Gastroesophageal sphincter (tissue), 4 donors: ENCODE measurements around the gene TMPRSS9. TPM values are rescaled to one million over a fixed set of nuclear protein-coding genes. Genes with fewer than 3 reads are reported as not detected.

Experiments used
- ATAC-seq: fragments of 150-250 bp; one replicate; pipeline ENCODE4 v1.9.1; 2016; ENCODE audit warnings: mild to moderate bottlenecking, moderate library complexity
- H3K27ac ChIP-seq, 4 donors: fragments of 200-600 bp; sonication (generic) in 3 of 4; 1 replicate in 3 of 4; 2 replicates in 1 of 4; pipeline ENCODE4 v1.5.1; 2016 to 2019
- H3K27me3 ChIP-seq: fragments of 200-600 bp; sonication (generic); one replicate; pipeline ENCODE4 v1.5.1; 2019
- H3K36me3 ChIP-seq, 2 donors: fragments of 200-600 bp; sonication (generic); one replicate each; pipeline ENCODE4 v1.5.1; 2019; ENCODE audit warnings: control low read depth in 1 of 2
- H3K4me1 ChIP-seq, 3 donors: fragments of 200-600 bp; sonication (generic); 1 replicate in 2 of 3; 2 replicates in 1 of 3; pipeline ENCODE4 v1.5.1; 2016 to 2019; ENCODE audit warnings: control low read depth in 2 of 3
- H3K4me3 ChIP-seq, 2 donors: fragments of 200-600 bp; sonication (generic); one replicate each; pipeline ENCODE4 v1.5.1; 2019; ENCODE audit warnings: mild to moderate bottlenecking in 1 of 2, moderate library complexity in 1 of 2
- H3K9me3 ChIP-seq, 3 donors: fragments of 200-600 bp; sonication (generic); one replicate each; pipeline ENCODE4 v1.5.1; 2017 to 2019; ENCODE audit warnings: control low read depth in 2 of 3
- EP300 ChIP-seq: sonication (generic); formaldehyde crosslinking; IDR thresholded peaks from one replicate; pipeline ENCODE4 v1.6.1; 2017; ENCODE audit warnings: antibody characterized with exemption, mild to moderate bottlenecking
- POLR2A ChIP-seq, 2 donors: fragments of 450-650 bp; IDR thresholded peaks; one replicate each; pipeline ENCODE4 v1.6.1; 2017; ENCODE audit warnings: antibody characterized with exemption in 2 of 2, mild to moderate bottlenecking in 2 of 2, moderate library complexity in 1 of 2
- POLR2AphosphoS5 ChIP-seq: sonication (generic); formaldehyde crosslinking; IDR thresholded peaks from one replicate; pipeline ENCODE4 v1.6.1; 2017; ENCODE audit warnings: antibody characterized with exemption
- WGBS, 2 donors: methylation state at CpG; one replicate each; pipeline ENCODE4 v1.1.5; 2018; ENCODE audit warnings: low coverage in 1 of 2; 5-methylcytosine and 5-hydroxymethylcytosine counted together
- total RNA-seq, 4 donors: library from RNA; depleted of rRNA; stranded (reverse); fragments of >200 nt; gene quantifications; one replicate each; pipeline ENCODE4 v1.1.0, GENCODE V29; 2016
- TF ChIP-seq, protein P1 (sequence below), 4 experiments: fragments of 200-600 bp in 2 of 4; fragments of 450-650 bp in 2 of 4; sonication (generic) in 1 of 4; IDR thresholded peaks; one replicate each; pipeline ENCODE4 v1.5.1; 2017 to 2019; ENCODE audit warnings: antibody characterized with exemption in 4 of 4, mild to moderate bottlenecking in 2 of 4, moderate library complexity in 2 of 4

The TMPRSS9 gene
- total RNA-seq, 4 donors from 2014 or later: 0.54 TPM; not detected in 3

DNA sequence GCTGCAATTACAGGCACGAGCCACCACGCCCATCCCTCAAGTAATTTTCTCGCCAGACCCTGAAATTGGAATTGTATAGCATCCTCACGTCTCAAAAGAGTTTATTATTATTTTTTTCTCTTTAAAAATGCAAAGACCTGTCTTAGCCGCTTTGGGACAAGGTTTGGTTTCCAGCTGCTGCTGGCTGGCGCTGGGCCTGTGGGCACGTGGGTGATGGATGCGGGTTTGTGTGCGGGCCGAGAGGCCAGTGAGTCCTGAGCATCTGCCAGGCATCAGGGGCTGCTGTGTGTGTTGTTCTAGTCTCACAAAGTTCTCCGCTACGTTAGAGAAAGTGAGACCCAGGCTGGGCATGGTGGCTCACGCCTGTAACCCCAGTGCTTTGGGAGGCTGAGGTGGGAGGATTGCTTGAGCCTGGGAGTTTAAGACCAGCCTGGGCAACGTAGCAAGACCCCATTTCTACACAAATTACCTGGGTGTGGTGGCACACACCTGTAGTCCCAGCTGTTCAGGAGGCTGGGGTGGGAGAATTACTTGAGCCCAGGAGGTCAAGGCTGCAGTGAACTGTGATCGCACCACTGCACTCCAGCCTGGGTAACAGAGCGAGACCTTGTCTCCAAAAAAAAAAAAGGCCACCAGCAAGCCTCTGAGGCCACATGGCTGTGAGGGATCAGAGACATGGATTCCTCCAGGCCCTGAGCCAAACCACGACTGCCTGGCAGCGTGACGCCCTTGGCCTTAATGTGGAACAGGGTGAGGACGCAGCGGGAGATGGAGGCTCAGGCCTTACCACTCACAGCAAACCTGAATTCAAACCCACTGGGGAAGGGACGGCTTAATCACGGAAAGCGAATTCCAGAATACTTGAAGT lies 4.7 kb upstream of the TMPRSS9 start:
- Histone ChIP-seq H3K4me1 (peaks cover 0 to 4% (median 0%) of the 10 kb centered on the region in 3 donors), H3K27me3 (peaks cover 9% of the 10 kb centered on the region), H3K9me3 (no peaks in the 10 kb centered on the region), H3K36me3 (peaks cover 0 to 47% of the 10 kb centered on the region in 2 donors), H3K27ac (no peak overlapping the region), H3K4me3 (no peak overlapping the region)
- TF ChIP-seq, protein P1, sequence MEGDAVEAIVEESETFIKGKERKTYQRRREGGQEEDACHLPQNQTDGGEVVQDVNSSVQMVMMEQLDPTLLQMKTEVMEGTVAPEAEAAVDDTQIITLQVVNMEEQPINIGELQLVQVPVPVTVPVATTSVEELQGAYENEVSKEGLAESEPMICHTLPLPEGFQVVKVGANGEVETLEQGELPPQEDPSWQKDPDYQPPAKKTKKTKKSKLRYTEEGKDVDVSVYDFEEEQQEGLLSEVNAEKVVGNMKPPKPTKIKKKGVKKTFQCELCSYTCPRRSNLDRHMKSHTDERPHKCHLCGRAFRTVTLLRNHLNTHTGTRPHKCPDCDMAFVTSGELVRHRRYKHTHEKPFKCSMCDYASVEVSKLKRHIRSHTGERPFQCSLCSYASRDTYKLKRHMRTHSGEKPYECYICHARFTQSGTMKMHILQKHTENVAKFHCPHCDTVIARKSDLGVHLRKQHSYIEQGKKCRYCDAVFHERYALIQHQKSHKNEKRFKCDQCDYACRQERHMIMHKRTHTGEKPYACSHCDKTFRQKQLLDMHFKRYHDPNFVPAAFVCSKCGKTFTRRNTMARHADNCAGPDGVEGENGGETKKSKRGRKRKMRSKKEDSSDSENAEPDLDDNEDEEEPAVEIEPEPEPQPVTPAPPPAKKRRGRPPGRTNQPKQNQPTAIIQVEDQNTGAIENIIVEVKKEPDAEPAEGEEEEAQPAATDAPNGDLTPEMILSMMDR (IDR thresholded peaks at IDR 0.05): no peak
- no peak for TF ChIP-seq POLR2A (IDR thresholded peaks at IDR 0.05)
- no peak for TF ChIP-seq POLR2AphosphoS5
- TF ChIP-seq EP300: no peak
- 65 to 88% methylated on average over 5 to 14 of the region's 24 CpGs for WGBS, 2 donors
- no peak for ATAC-seq

GRCh38 chr19:2356036-2356646 lies 3.9 kb upstream of the TMPRSS9 start:
- no peak for TF ChIP-seq POLR2AphosphoS5
- TF ChIP-seq EP300: no peak
- TF ChIP-seq POLR2A (IDR thresholded peaks at IDR 0.05): no peak
- TF ChIP-seq, protein P1 (IDR thresholded peaks at IDR 0.05): no peak
- H3K9me3 ChIP-seq: no peaks in the 10 kb centered on the region
- WGBS, 2 donors: 68% methylated on average over 5 of the region's 21 CpGs; no CpG with 5 or more reads in 1 of the 2 donors
- H3K4me1 ChIP-seq: peaks cover 0 to 4% (median 0%) of the 10 kb centered on the region in 3 donors
- peaks cover 17% of the 10 kb centered on the region for H3K27me3 ChIP-seq
- no peak for ATAC-seq
- H3K36me3 ChIP-seq: peaks cover 0 to 40% of the 10 kb centered on the region in 2 donors
- no peak overlapping the region for H3K4me3 ChIP-seq
- H3K27ac ChIP-seq: no peak overlapping the region

DNA sequence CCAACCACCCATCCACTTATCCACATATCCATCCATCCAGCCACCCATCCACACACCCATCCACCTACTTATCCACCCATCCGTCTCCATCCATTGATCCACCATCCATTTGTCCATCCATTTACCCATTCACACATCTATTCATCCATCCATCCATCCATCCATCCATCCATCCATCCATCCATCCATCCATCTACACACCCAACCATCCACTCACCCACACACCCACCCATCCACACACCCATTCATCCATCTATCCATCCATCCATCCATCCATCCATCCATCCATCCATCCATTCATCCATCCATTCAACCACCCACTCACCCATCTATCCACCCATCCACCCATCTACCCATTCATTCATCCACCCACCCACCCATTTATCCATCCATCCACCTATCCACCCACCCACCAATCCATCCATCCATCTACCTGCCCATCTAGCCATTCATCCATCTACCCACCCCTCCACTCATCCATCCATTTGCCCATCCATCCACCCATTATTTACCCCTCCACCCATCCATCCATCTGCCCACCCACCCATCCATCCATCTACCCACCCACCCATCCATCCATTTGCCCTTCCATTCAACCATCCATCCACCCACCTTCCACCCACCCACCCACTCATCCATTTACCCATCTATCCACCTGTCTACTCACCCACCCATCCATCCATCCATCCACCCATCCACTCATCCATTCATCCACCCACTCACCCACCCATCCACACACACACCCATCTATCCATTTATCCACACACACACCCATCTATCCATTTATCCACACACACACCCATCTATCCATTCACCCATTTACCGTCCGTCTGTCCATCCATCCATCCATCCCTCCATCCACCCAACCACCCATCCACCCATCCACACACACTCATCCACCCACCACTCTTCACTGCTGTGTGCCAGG lies 2.5 kb upstream of the TMPRSS9 start:
- Histone ChIP-seq H3K9me3 (no peaks in the 10 kb centered on the region), H3K36me3 (peaks cover 0 to 26% of the 10 kb centered on the region in 2 donors), H3K4me3 (no peak overlapping the region), H3K4me1 (peaks cover 0 to 11% (median 0%) of the 10 kb centered on the region in 3 donors), H3K27ac (no peak overlapping the region), H3K27me3 (peaks cover 31% of the 10 kb centered on the region)
- WGBS, 2 donors: 89 to 98% methylated on average over 2 to 3 of the region's 3 CpGs
- TF ChIP-seq EP300: no peak
- no peak for TF ChIP-seq POLR2AphosphoS5
- no peak for TF ChIP-seq POLR2A (IDR thresholded peaks at IDR 0.05)
- TF ChIP-seq, protein P1 (IDR thresholded peaks at IDR 0.05): no peak
- ATAC-seq: no peak

DNA sequence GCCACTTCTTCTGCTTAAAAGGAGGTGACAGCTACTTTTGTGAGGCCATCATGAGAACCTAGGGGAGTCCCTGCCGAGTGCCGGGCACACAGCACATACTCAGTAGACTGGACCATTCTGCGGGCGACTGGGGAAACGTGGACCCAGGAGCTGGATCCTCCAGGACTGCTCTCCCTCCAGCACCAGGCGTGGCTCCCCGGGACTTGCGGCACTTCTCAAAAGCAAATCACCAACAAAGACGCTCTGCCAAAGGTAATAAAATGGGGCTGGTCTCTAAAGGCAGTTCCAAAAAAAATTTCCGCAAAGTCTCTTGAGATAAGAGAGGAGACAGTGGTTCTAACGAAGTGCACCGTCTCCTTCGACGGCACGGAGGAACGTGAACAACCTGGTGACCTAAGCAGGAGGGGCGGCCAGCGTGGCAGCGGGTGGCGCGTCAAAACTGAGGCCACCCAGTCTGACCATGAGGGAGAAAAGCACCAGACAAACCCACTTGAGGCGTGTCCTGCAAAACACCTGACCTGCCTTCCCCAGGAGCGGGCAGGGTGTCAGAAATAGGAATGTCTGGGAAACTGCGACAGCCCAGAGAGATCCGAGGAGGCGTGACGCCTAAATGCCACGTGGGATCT lies 1.4 kb upstream of the TMPRSS9 start:
- Histone ChIP-seq H3K4me1 (peaks cover 0 to 11% (median 0%) of the 10 kb centered on the region in 3 donors), H3K4me3 (no peak overlapping the region), H3K27ac (no peak overlapping the region), H3K9me3 (no peaks in the 10 kb centered on the region), H3K36me3 (peaks cover 0 to 14% of the 10 kb centered on the region in 2 donors), H3K27me3 (peaks cover 42% of the 10 kb centered on the region)
- no peak for ATAC-seq
- TF ChIP-seq, protein P1 (IDR thresholded peaks at IDR 0.05): no peak
- TF ChIP-seq POLR2AphosphoS5: no peak
- TF ChIP-seq EP300: no peak
- no peak for TF ChIP-seq POLR2A (IDR thresholded peaks at IDR 0.05)
- WGBS, 2 donors: 74 to 100% methylated on average over 1 to 12 of the region's 28 CpGs
